K562 (cell line): ENCODE results near the gene NDUFA13. TPM values are rescaled to one million over a fixed set of nuclear protein-coding genes. Genes with fewer than 3 reads are reported as not detected.

Source experiments
- ATAC-seq: fragments of 200-7000 bp; cut with Tn5 transposase; 3 replicates; pipeline ENCODE4 v1.9.1; 2020; ENCODE audit warnings: moderate library complexity
- BruUV-seq: library from RNA; stranded (reverse); fragments of 400-500 nt; replicated peaks from 2 replicates; lab custom pipeline; 2021; lab: Mats Ljungman, UMichigan
- CTCF ChIA-PET: fragments of 300-600 bp; formaldehyde crosslinking; extraction: SDS; loops from one replicate; lab custom pipeline; 2021; ENCODE audit warnings: low intra/inter-chr PET ratio; lab: Yijun Ruan, JAX
- POLR2A ChIA-PET: fragments of 300-600, 350-650 bp; sonication (Branson Sonifier 250); formaldehyde crosslinking; extraction: SDS; loops from one replicate; lab custom pipeline; 2021; ENCODE audit warnings: antibody characterized with exemption, inconsistent platforms; lab: Yijun Ruan, JAX
- DNase-seq, 4 experiments: peaks; one replicate each; pipeline versions ENCODE4 v3.0.0 to v3.0.0-alpha.2; 2011 to 2018; ENCODE audit warnings: low spot score in 3 of 4, mixed read lengths in 3 of 4; ENCODE audit errors: extremely low read depth in 1 of 4
- FAIRE-seq: peaks from 2 replicates; lab custom pipeline; 2011; peaks lifted over from hg19 to GRCh38; lab: Jason Lieb, UNC
- H2AFZ ChIP-seq: 2 replicates; pipeline ENCODE4 v1.6.0; 2011; ENCODE audit warnings: low read depth, low read length, control low read depth, inconsistent platforms
- H3K27ac ChIP-seq: fragments of 200-600 bp; 3 replicates; pipeline ENCODE4 v1.8.0; 2011; ENCODE audit warnings: low read depth, mild to moderate bottlenecking, control low read depth, inconsistent platforms, low read length, moderate library complexity, mixed read lengths; ENCODE audit errors: extremely low read depth
- H3K27me3 ChIP-seq, 2 experiments: fragments of 300-600 bp in 1 of 2; 2 replicates in 1 of 2; 3 replicates in 1 of 2; pipeline versions ENCODE4 v1.6.0 to v1.8.0; 2011; ENCODE audit warnings: inconsistent platforms in 2 of 2, low read length in 2 of 2, mild to moderate bottlenecking in 1 of 2, mixed read lengths in 1 of 2, moderate library complexity in 1 of 2; ENCODE audit not compliant: control insufficient read depth in 2 of 2, insufficient read depth in 2 of 2
- H3K36me3 ChIP-seq: fragments of 300-600 bp; 3 replicates; pipeline ENCODE4 v1.8.0; 2011; ENCODE audit warnings: mild to moderate bottlenecking, low read length, inconsistent platforms; ENCODE audit not compliant: control insufficient read depth, insufficient read depth
- H3K4me1 ChIP-seq, 2 experiments: fragments of 200-600 bp in 1 of 2; replicated peaks in 1 of 2; 2 replicates in 1 of 2; 3 replicates in 1 of 2; pipeline versions ENCODE4 v1.5.1 to v1.8.0; 2011; ENCODE audit warnings: inconsistent platforms in 2 of 2, low read length in 2 of 2, mild to moderate bottlenecking in 1 of 2, mixed read lengths in 1 of 2, moderate library complexity in 1 of 2; ENCODE audit not compliant: control insufficient read depth in 2 of 2, insufficient read depth in 2 of 2
- H3K4me2 ChIP-seq: 2 replicates; pipeline ENCODE4 v1.6.1; 2011; ENCODE audit warnings: low read length, control low read depth, inconsistent platforms, mixed read lengths; ENCODE audit not compliant: insufficient read depth
- H3K4me3 ChIP-seq: fragments of 200-600 bp; sonication (generic), shearing (Covaris generic); 2 replicates; pipeline ENCODE4 v1.5.1; 2016; ENCODE audit warnings: control low read depth, inconsistent platforms
- H3K79me2 ChIP-seq: fragments of 200-600 bp; 3 replicates; pipeline ENCODE4 v1.8.0; 2011; ENCODE audit warnings: low read length, inconsistent platforms; ENCODE audit not compliant: control insufficient read depth, insufficient read depth
- H3K9ac ChIP-seq, 2 experiments: 2 replicates each; pipeline versions ENCODE4 v1.6.0 to v1.6.1; 2011; ENCODE audit warnings: low read depth in 2 of 2, low read length in 2 of 2, control low read depth in 1 of 2, inconsistent platforms in 1 of 2, mild to moderate bottlenecking in 1 of 2, mixed read lengths in 1 of 2; ENCODE audit not compliant: insufficient read depth in 1 of 2
- H3K9me1 ChIP-seq: one replicate; pipeline ENCODE4 v1.6.0; 2011; ENCODE audit warnings: inconsistent platforms, mild to moderate bottlenecking, low read length, moderate library complexity; ENCODE audit not compliant: control insufficient read depth, insufficient read depth
- H3K9me3 ChIP-seq: replicated peaks from 2 replicates; pipeline ENCODE4 v1.5.1; 2011; ENCODE audit warnings: low read depth, low read length, inconsistent platforms; ENCODE audit not compliant: control insufficient read depth, insufficient read depth
- H4K20me1 ChIP-seq: replicated peaks from 2 replicates; pipeline ENCODE4 v1.6.1; 2011; ENCODE audit warnings: low read length, inconsistent platforms, mixed read lengths; ENCODE audit not compliant: control insufficient read depth, insufficient read depth
- GTF2A2 ChIP-seq: IDR thresholded peaks from 2 replicates; pipeline ENCODE4 v1.6.1; 2016; ENCODE audit warnings: mild to moderate bottlenecking, missing genetic modification characterization, missing compliant biosample characterization
- POLR2AphosphoS5 ChIP-seq: IDR thresholded peaks from 2 replicates; pipeline ENCODE4 v1.6.1; 2011; ENCODE audit warnings: mild to moderate bottlenecking, low read depth, low read length, moderate library complexity; ENCODE audit not compliant: control insufficient read depth, insufficient read depth
- POLR2G ChIP-seq: fragments of 200-400 bp; formaldehyde crosslinking; IDR thresholded peaks from 2 replicates; pipeline ENCODE4 v1.6.1; 2017; ENCODE audit warnings: low read depth, mild to moderate bottlenecking, antibody characterized with exemption, low read length, moderate library complexity
- PYGO2 ChIP-seq: fragments of 450-650 bp; IDR thresholded peaks from 2 replicates; pipeline ENCODE4 v1.6.1; 2016; ENCODE audit warnings: mild to moderate bottlenecking, missing genetic modification characterization, moderate library complexity, missing compliant biosample characterization
- RAD51 ChIP-seq: fragments of 450-650 bp; IDR thresholded peaks from 2 replicates; pipeline ENCODE4 v1.7.1; 2016; ENCODE audit warnings: low read depth, mild to moderate bottlenecking, borderline replicate concordance
- RBM22 ChIP-seq: fragments of 200-400 bp; formaldehyde crosslinking; IDR thresholded peaks from 2 replicates; pipeline ENCODE4 v1.6.1; 2018; ENCODE audit warnings: low read length, low read depth; ENCODE audit not compliant: poor library complexity, severe bottlenecking
- RBM39 ChIP-seq: fragments of 200-400 bp; formaldehyde crosslinking; optimal IDR thresholded peaks from 2 replicates; pipeline ENCODE3; 2018; ENCODE audit warnings: low read depth, low read length
- RHOXF2B ChIP-seq: fragments of 250-450 bp; sonication (Bioruptor Pico); conservative IDR thresholded peaks from 2 replicates; pipeline ENCODE4 v1.5.1; 2021
- ZNF140 ChIP-seq: fragments of 250-450 bp; sonication (Bioruptor Pico); IDR thresholded peaks from 2 replicates; pipeline ENCODE4 v1.8.0; 2021; ENCODE audit warnings: moderate library complexity, mild to moderate bottlenecking, inconsistent platforms
- ZNF146 ChIP-seq: IDR thresholded peaks from one replicate; pipeline ENCODE4 v1.6.1; 2018; ENCODE audit warnings: missing compliant biosample characterization; ENCODE audit not compliant: unreplicated experiment
- ZNF280B ChIP-seq: fragments of 250-450 bp; sonication (Bioruptor Pico); IDR thresholded peaks from 2 replicates; pipeline ENCODE4 v1.5.1; 2021; ENCODE audit warnings: mild to moderate bottlenecking
- WGBS: fragments of 100-300 bp; shearing (Covaris generic); methylation state at CpG from one replicate; pipeline ENCODE4 v1.1.6; 2016; ENCODE audit warnings: low coverage, mixed read lengths; ENCODE audit not compliant: insufficient coverage; ENCODE audit errors: missing lambda C conversion rate; 5-methylcytosine and 5-hydroxymethylcytosine counted together
- in situ Hi-C: fragments of 300-500 bp; cut with MboI; formaldehyde crosslinking; loops from 4 replicates; pipeline ENCODE4 v1.15.0; 2018; ENCODE audit warnings: inconsistent platforms, mixed read lengths
- intact Hi-C: fragments of 100-400 bp; cut with micrococcal nuclease; formaldehyde crosslinking; loops from 2 replicates; pipeline ENCODE4 v1.14.2; 2022
- polyA plus RNA-seq, 8 experiments: library from polyadenylated mRNA; depleted of rRNA in 4 of 8; stranded (reverse) in 5 of 8; unstranded in 3 of 8; fragments of >200 nt; fragmentation: Nextera tagmentation in 2 of 8; fragmentation: Illumina TruSeq in 1 of 8; extraction: Ambion mirVana in 2 of 8; extraction: Trizol in 1 of 8; gene quantifications; 2 replicates each; pipeline versions ENCODE4 v1.2.1 to v1.2.3, GENCODE V29; 2011 to 2014; ENCODE audit warnings: inconsistent platforms in 1 of 8, missing spikeins in 1 of 8
- total RNA-seq, 7 experiments: library from RNA; depleted of rRNA in 6 of 7; stranded (reverse); fragments of >200 nt in 6 of 7; fragmentation: Illumina TruSeq in 2 of 7; extraction: Trizol in 2 of 7; gene quantifications; 2 replicates each; pipeline versions ENCODE4 v1.2.1 to v1.2.3, GENCODE V29; 2011 to 2021; ENCODE audit warnings: low replicate concordance in 1 of 7
- TF ChIP-seq, protein P1 (sequence below): sonication (generic); formaldehyde crosslinking; IDR thresholded peaks from 2 replicates; pipeline ENCODE4 v1.8.0; 2022; ENCODE audit warnings: mild to moderate bottlenecking, missing genetic modification reagents, borderline replicate concordance
- TF ChIP-seq, protein P2 (sequence below): fragments of 250-450 bp; sonication (Bioruptor Pico); IDR thresholded peaks from 2 replicates; pipeline ENCODE4 v1.9.0; 2021; ENCODE audit warnings: mild to moderate bottlenecking, inconsistent platforms

NDUFA13 gene
- total and polyA plus RNA-seq, 9 of the 15 experiments (the other 6 are each of a cell fraction or from before 2014, with no cell fraction given), result 146 to 596 (median 429) TPM

GRCh38 chr19:19504754-19505668, 11.0 kb upstream of the NDUFA13 start:
- Histone ChIP-seq H3K9me3 (no peaks in the 10 kb centered on the region), H3K27me3 (no peaks in the 10 kb centered on the region), H3K79me2 (no peaks in the 10 kb centered on the region), H3K4me1 (peaks cover 0 to 18% of the 10 kb centered on the region in 2 experiments; a peak in 1 of 5 replicates), H3K9ac (no peak overlapping the region), H3K9me1 (no peaks in the 10 kb centered on the region), H3K4me2 (no peak overlapping the region), H3K36me3 (peaks cover 76% of the 10 kb centered on the region; the same call in 2 of the 3 replicates), H2AFZ (no peak overlapping the region), H3K4me3 (no peak overlapping the region), H4K20me1 (no peaks in the 10 kb centered on the region), H3K27ac (no peak overlapping the region; the same call in 2 of the 3 replicates)
- ChIA-PET CTCF (no interaction called here), POLR2A (interaction anchor here (0.6 kb wide), 1 partner anchor 1775 kb away, joined by 3 read pairs; no protein-coding TSS in a partner anchor)
- TF ChIP-seq ZNF280B (no peak), RAD51 (no peak), RHOXF2B (CRISPR knock-in tag) (no peak), PYGO2 (tag) (no peak), POLR2G (peak; percentile 44), RBM39 (no peak), POLR2AphosphoS5 (peak; percentile 27; the same call in 1 of the 2 replicates), ZNF146 (CRISPR knock-in tag) (peak; percentile 74), ZNF140 (CRISPR knock-in tag) (no peak), RBM22 (peak; percentile 83), GTF2A2 (tag) (no peak)
- TF ChIP-seq, protein P1, sequence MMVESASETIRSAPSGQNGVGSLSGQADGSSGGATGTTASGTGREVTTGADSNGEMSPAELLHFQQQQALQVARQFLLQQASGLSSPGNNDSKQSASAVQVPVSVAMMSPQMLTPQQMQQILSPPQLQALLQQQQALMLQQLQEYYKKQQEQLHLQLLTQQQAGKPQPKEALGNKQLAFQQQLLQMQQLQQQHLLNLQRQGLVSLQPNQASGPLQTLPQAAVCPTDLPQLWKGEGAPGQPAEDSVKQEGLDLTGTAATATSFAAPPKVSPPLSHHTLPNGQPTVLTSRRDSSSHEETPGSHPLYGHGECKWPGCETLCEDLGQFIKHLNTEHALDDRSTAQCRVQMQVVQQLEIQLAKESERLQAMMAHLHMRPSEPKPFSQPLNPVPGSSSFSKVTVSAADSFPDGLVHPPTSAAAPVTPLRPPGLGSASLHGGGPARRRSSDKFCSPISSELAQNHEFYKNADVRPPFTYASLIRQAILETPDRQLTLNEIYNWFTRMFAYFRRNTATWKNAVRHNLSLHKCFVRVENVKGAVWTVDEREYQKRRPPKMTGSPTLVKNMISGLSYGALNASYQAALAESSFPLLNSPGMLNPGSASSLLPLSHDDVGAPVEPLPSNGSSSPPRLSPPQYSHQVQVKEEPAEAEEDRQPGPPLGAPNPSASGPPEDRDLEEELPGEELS (CRISPR knock-in tag), result no peak
- TF ChIP-seq, protein P2, sequence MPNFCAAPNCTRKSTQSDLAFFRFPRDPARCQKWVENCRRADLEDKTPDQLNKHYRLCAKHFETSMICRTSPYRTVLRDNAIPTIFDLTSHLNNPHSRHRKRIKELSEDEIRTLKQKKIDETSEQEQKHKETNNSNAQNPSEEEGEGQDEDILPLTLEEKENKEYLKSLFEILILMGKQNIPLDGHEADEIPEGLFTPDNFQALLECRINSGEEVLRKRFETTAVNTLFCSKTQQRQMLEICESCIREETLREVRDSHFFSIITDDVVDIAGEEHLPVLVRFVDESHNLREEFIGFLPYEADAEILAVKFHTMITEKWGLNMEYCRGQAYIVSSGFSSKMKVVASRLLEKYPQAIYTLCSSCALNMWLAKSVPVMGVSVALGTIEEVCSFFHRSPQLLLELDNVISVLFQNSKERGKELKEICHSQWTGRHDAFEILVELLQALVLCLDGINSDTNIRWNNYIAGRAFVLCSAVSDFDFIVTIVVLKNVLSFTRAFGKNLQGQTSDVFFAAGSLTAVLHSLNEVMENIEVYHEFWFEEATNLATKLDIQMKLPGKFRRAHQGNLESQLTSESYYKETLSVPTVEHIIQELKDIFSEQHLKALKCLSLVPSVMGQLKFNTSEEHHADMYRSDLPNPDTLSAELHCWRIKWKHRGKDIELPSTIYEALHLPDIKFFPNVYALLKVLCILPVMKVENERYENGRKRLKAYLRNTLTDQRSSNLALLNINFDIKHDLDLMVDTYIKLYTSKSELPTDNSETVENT (CRISPR knock-in tag), result no peak
- no peak for FAIRE-seq
- in situ Hi-C loops, result no loop called here
- no peak for DNase-seq
- no TSS peak for BruUV-seq
- ATAC-seq, result no peak
- WGBS, result 92% methylated on average over 21 of the region's 23 CpGs
- intact Hi-C loops, result no loop called here
